GM21737 (cell line): ENCODE data around the gene CARS2.
"Not testable (repeated sequence)": the region's sequence is repeated elsewhere in the genome, so short reads cannot be mapped to it uniquely, and the experiment has no call there.

Experiments
- ATAC-seq: cut with Tn5 transposase; IDR thresholded peaks from one replicate; pipeline ENCODE4 v1.9.1; 2021; ENCODE audit warnings: mild to moderate bottlenecking, moderate library complexity; ENCODE audit not compliant: unreplicated experiment

CARS2 gene

DNA sequence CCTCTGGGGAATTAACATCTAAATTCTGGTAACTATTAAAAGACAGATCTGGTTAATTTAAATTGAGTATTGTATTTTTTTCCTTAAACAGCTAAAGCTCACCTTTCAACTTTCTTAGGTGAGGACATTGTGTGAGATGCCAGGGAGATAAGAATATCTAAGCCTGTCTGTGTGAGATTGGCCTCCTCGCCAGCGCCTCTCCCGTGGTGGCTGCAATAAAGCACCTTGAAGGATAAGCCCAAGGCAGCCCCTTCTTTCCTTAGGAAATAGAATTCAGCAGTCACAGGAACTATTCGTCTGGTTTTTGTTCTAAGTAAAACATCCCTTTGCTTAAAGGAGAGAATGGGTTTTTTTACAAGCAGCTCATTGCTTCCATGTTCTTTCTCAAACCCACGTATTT, 66.0 kb downstream of the CARS2 start:
- ATAC-seq = no peak

DNA sequence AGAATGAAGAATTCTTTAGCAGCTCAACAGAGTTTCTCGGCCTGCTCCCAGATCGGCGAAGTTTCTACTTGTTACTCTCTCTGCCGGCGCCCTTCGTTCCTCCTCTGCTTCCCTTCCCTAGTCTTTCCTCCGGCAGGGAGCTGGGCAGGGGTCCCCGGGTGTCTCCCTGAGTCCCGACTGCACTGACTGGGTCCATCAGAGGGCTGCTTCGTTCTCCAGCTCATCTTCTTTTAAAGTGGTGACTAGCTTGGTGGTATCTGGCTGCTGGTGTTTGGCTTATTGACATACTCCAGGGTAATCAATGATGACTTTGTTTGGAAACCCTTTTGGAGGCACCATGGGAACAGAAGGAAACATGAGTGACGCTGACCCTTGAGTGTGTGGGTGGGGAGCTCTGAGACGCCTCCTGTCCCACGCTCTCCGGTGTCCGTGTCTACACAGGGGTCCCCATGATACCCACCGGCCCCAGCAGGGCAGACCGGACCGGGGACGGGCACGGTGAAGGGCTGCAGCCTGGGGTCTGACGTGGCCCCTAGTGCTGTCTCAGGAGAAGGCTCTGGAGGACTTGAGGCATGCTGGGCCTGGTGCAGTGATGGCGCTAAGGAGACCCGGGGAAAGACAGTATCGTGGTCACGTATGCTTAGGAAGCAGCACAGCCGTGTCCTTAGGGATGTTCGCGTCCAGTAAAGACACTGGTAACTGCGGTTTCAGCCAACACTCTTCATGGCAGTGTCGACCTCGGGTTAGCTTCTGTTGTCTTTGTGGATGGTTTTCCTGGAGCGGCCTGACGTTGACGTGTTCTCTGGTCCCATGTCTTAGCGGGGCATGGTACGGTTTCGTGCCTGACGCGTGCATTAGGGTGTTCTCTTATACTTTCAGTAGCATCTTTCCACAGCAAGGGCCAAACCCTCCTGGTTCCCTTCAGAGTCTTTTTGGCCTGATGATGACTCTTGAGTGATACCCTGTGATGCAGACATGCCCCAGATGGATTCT, 66.8 kb downstream of the CARS2 start:
- ATAC-seq = no peak

DNA sequence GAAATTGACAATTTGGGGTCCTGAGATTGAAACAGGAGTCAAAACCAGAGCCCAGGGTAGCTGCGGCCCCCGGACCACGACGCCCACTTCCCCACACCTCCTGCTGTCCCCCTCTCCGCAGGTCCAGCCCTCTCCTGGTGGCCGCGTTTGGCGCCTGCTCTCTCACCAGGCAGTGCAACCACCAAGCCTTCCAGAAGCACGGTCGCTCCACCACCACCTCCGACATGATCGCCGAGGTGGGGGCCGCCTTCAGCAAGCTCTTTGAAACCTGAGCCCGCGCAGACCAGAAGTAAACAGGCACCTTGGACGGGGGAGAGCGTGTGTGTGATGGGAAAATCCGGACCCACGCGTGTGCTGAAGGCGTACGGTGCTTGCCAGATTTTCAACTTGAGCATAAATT, 67.7 kb downstream of the CARS2 start:
- no peak for ATAC-seq

DNA sequence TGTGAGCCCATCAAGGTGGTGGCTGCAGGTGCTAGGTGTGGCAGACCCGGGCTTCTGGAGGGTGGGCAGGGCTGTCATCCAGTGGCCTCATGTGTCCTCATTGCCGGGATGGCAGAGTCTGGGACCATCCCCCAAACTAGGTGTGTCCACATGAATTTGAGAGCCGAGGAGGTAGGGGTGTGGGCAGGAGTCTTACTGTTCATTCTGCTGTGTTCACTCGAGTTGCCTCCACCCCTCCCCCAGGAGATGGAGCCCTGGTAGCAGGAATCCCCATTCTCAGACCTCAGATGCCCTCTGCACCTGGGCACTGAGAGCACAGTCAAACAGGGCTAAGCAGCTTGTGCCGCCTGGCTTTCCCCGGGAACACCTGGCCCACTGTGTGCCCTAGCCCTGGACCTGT, 68.2 kb downstream of the CARS2 start:
- ATAC-seq = no peak

DNA sequence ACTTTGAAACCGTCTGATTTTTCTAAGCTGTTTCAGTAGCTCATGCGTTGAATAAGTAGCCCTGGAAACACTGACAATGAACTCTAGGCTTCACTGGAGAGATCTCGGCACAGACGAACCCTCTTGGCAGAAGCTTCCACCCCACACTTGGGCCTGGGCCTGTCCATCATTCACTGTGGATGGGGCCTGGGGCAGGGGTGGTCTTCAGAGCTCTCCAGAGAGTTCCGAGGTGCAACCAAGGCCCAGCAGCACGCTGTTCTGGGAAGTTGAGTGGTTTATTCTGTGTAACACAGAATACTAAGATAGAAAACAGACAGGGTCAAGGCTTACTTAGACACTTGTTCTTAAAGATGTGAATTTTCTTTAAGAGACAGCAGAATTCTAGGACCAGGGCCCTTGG, 68.6 kb downstream of the CARS2 start:
- ATAC-seq = no peak

DNA sequence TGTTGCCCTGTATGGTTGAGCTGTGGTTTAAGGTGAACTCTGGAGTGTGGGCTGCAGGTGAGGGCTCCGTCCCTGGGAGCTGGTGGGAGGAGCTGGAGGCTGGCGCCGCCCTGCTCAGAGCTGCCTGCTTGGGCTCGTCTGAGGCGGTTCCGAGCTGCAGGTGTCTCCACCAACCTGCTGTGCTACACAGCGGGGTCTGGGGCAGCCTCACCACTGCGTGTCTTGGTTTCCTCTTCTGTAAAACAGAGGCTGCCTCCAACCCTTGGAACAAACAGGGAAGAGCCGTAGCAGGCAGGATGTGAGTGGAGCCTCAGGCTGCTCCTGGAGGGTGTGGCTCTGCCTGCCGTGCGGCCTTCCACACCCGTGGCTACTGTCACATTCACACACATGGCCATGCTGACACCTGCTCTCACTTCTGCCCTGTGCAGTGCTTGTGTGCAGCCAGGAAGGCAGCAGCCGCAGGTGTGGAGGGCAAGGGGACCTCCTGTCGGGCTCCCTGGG, 69.2 kb downstream of the CARS2 start:
- no peak for ATAC-seq

DNA sequence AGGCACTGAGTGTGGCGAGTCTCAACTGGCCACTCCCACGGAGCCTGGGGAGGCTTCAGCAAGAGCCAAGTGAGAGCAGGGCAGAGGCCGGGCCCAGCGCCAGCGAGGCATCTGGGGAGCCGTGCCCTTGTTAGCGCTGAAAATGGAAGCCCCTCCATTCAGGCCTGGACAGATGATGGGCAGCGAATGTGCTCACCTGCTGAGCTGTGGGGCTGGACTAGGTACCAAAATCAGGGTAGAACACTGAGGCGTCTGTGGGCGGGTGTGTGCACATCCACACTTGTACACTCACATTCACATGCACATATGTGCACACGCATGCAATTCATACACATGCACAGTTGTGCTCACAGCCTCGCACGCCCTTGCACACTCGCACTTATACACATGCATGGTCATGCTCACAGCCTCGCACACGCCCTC, 69.9 kb downstream of the CARS2 start:
- no peak for ATAC-seq

DNA sequence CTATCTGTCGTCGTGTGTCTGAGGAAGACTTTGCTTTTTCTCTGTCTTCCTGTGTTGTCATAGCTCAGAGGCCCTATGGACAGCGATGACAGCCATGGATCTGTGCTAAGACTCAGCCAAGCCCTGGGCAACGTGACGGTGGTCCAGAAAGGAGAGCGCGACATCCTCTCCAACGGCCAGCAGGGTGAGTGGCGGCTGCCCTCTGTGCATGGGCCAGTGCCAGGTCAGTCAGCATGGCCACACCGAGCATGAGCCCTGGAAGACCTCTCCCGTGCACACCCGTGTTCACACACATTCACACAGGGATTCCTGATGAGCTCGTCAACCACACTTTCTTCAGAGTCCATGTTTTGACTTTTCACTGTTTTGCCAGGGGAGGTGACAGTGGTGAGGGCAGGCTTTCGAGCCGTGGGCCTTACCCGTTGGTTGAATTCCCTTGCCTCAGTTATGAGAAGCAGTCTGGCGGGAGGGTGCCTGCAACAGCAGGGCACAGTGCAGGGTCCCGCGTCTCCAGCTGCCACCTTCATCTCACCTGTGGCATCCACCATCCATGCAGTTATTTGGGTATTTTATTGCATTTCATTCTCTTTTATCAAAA, 70.4 kb downstream of the CARS2 start:
- no peak for ATAC-seq

DNA sequence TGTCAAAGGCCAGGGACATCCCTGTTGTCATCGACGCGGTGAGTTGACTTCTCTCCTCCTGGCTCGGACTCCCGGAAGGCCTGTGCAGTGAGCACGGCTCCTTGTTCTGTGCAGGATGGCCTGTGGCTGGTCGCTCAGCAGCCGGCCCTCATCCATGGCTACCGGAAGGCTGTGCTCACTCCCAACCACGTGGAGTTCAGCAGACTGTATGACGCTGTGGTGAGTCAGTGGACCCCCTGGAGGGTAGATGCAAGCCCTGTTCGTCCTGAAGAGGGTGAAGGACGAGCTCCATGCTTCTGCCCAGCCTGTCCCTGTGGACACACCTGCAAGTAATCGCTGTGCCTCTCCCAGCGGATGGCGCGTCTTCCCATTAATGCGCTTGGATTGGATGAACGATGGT, 71.4 kb downstream of the CARS2 start:
- no peak for ATAC-seq

DNA sequence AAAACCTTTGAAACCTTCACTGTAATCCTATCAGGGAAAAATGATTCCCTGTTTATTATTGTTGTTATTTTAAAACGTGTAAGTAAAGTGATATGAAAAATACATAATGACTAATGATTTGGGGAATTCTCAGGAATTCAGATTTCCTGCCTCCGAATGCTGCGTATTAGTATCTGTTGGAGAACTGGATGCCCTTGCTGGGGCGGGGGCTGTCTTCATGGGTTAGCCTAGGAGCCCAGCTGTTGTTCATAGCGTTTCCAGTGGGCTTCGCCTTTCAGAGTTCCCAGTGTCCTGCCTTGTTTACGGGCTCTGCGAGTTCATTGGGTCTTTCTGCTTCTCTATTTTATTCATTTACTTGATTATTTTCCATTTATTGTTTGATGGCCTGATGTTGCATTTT, 72.1 kb downstream of the CARS2 start:
- ATAC-seq = no peak

DNA sequence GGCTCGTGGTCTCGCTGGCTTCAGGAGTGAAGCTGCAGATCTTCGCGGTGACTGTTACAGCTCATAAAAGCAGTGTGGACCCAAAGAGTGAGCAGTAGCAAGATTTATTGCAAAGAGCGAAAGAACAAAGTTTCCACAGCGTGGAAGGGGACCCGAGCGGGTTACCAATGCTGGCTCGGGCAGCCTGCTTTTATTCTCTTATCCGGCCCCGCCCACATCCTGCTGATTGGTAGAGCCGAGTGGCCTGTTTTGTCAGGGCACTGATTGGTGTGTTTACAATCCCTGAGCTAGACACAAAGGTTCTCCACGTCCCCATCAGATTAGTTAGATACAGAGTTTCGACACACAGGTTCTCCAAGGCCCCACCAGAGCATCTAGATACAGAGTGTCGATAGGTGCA, 73.7 kb downstream of the CARS2 start:
- not testable (repeated sequence) for ATAC-seq

DNA sequence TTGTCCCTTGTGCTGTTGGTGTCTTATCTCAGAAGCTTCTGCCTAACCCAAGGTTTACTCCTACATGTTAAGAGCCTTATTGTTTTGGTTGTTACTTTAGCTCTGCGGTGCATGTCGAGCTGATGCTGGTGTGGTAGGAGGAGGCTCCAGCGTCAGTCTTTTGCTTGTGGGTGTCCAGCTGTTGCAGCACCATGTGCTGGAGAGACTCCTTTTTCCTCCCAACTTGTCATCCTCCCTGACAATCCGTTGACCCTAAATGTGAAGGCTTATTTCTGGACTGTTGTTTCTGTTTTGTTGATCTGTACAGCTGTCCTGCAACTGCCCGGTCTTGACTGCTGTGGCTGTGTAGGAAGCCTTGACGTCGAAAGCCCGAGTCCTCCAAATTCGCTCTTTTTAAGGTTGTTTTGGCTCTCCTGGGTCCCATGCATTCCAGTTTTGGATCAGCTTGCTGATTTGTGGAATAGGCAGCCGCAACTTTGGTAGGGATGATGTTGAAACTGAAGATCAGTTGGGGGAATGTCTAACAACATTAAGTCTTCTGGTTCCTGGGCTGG, 75.3 kb downstream of the CARS2 start:
- no peak for ATAC-seq

DNA sequence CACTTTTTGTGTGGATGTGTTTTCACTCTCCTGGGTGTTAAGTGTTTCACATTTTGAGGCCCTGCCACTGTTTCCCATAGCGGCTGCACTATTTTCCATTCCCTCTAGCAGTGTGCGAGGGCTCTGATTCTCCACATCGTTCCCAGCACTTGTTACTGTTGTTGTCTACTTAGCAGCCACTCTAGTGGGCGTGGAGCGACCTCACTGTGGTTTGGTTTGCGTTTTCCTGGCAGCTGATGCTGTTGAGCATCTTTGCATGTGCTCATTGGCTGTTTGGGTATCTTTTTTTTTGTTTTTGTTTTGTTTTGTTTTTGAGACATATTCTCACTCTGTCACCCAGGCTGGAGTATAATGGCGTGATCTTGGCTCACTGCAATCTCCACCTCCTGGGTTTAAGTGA, 76.2 kb downstream of the CARS2 start:
- ATAC-seq = no peak

DNA sequence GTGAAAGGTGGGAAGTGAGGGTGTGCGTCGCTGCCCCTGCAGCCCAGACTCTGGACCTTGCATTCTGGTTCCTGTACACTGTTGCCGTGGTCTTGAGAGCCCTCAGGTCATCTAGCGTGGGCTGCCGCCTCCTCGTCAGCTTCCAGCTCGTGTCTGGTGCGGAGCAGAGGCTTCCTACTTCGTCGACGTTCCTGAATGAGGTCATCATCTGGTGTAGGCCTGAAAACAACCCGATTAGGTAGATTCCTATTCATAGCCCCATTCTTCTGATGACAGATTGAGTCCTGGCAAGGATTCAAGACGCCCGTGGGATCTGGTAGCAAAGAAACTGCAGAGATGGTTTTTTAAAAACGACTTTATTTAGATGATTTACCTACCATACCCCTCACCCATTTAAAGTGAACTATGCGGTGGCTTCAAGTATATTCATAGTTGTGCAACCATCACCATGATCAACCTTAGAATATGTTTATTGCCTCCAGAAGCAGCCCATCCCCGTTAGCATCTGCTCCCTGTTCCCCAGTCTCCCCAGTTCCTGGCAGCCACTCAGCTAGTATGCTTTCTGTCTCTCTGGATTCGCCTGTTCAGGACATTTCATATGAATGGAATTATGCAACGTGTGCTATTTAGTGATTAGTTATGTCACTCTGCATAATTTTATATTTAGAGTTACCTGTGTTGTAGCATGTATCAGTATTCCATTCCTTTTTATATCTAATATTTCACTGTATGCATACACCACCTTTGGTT, 76.8 kb downstream of the CARS2 start:
- no peak for ATAC-seq

DNA sequence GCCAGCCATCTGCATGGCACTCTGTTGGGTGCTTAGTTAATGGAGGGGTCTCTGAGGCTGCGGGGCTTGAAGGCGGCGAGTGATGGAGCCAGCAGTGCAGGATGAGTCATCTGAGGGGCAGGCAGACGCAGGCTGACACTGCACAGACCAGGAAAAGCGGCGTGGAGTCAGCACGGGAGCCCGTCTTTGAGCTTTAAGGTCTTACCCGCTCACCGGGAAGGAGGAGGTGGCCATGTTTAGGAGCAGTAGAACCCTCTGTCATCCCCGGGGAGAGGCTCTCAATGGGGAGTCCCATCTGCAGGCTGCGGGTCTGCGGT, 77.5 kb downstream of the CARS2 start:
- ATAC-seq = no peak

DNA sequence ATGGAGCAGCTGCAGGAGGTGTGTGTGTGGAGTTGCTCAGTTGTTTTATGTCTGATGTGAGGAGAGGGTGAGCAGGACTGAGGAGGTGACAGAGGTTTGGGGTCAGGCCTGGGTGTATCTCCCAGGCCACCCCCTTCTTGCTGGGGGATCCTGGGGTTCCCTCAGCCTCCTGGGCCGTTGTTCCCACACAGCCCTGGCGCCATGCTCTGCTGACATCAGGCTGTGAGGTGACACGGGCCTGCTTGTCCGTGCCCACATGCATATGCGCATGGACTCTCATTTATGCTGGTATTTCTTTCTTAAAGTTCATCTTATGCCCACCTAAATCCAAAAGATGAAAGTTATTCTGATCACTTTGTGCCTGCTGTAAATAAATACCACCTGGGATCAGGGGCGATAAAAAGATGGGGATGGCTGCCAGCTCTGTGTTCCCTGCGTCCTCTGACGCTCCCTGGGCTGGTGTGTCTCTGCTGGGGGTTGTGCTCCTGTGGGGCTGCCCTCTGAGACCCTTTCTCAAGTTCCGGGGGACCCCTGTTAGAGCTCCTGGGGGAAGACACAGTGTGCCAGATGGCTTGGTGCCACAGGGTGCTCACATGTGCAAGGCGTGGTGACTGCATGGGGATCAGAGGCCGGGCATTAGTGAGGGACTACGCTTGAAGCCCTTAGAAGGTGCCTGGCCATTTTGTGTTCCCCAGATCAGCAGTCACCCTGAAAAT, 78.0 kb downstream of the CARS2 start:
- no peak for ATAC-seq

DNA sequence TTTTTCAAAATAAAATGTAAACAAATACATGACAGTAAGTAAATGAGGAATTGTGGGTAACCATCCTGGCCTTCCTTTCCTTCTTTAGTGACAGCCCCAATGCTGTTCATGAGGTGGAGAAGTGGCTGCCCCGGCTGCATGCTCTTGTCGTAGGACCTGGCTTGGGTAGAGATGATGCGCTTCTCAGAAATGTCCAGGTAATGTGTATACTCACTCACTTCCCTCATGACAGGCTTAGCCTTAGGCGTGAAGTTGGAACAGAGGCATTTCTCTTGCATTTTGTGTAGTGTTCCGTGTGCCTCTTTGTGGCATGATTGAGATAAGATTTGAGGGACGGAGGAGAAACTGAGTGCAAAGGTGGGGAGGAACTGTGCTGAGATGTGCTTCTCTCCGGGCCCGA, 78.6 kb downstream of the CARS2 start:
- no peak for ATAC-seq

DNA sequence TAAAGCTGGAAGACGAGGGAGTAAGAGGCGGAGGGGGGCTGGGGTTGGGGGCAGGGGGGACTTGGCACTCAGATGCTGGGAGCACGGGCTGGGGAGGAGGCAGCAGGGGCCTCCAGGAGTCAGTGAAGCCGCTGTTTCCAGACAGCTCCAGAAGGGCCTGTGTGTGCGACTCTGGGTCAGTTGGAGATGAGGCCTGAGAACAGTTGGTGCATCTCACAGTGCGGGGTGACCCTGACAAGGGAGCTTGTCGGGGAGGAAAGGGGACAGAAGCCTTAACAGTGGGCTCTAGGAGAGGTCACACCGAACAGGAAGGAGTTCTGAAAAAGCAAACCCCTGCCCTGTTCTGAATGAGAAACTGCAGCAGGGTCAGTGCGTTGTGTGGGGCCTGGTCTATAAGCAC, 79.4 kb downstream of the CARS2 start:
- ATAC-seq = no peak

DNA sequence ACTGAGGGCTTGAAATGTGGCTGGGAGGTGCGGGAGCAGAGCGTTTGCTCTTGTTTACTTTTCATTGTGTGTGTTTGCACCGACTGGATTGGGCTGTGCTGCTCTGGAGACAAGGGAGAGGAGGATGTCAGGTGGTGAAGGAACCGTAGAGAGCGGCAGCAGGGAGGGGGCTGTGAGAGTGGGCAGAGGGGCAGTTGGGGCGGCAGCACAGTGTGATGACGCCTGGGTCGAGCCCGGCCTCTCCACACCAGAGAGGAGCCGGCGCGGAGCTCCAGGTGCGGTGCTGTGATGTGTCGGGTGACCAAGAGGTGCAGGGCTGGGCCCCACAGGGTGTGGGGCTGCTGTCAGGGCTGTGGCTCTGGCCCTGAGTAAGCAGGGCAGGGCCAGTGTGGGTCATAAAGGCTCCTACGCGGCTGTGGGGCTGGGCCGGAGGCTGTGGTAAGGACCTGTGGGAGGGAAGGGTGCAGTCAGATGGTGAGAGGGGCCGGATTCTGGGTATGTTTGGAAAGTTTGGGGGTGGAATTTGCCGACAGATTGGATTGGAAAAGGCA, 80.1 kb downstream of the CARS2 start:
- ATAC-seq = no peak
